Diencephalon (tissue), 1 donor: ENCODE data around the gene OAT. TPM values are rescaled to one million over a fixed set of nuclear protein-coding genes. Genes with fewer than 3 reads are reported as not detected.

ENCODE experiments used
- total RNA-seq: library from RNA; depleted of rRNA; stranded (reverse); fragments of >200 nt; gene quantifications from one replicate; pipeline ENCODE4 v1.2.3, GENCODE V29; 2014

Gene OAT
- 187 TPM for total RNA-seq

GRCh38 chr10:124418726-124419501 lies at the start of gene OAT:
Gene OAT, minus strand, starts transcription at chr10:124418923. Its CDS starts 6,752 bp downstream, at chr10:124412171.

GRCh38 chr10:124461642-124462347 lies 43.1 kb upstream of the OAT start, which contains the start of gene LHPP:
Gene LHPP, plus strand, starts transcription at chr10:124461823. Its CDS starts 40 bp downstream, at chr10:124461863.

GRCh38 chr10:124450012-124450782 lies 31.5 kb upstream of the OAT start, which contains the start of gene NKX1-2:
Gene NKX1-2, minus strand, starts transcription at chr10:124450035. Its CDS starts 92 bp downstream, at chr10:124449943.

Other genes starting within 250 kb of the OAT start
- gene NKX1-2, start 31.1 kb upstream of the OAT start, total RNA-seq = 1.8 TPM
- gene LHPP, start 42.9 kb upstream of the OAT start, total RNA-seq = 15.0 TPM